Panc1 (cell line): ENCODE results near the gene TBC1D22A.

Source experiments
- POLR2AphosphoS5 ChIP-seq: IDR thresholded peaks from 2 replicates; pipeline ENCODE4 v1.6.1; 2012; ENCODE audit warnings: mild to moderate bottlenecking, low read depth, low read length, moderate library complexity
- SIN3A ChIP-seq: IDR thresholded peaks from 2 replicates; pipeline ENCODE4 v1.6.1; 2012; ENCODE audit warnings: low read depth, mild to moderate bottlenecking, low read length, moderate library complexity, borderline replicate concordance; ENCODE audit not compliant: insufficient read depth
- TF ChIP-seq, protein P1 (sequence below): fragments of 450-650 bp; IDR thresholded peaks from 2 replicates; pipeline ENCODE4 v1.5.1; 2017; ENCODE audit warnings: mild to moderate bottlenecking
- TF ChIP-seq, protein P2 (sequence below), 2 experiments: IDR thresholded peaks; 2 replicates each; pipeline ENCODE4 v1.6.1; 2011 to 2012; ENCODE audit warnings: low read depth in 2 of 2, control low read depth in 1 of 2, low read length in 1 of 2, mild to moderate bottlenecking in 1 of 2, moderate library complexity in 1 of 2; ENCODE audit not compliant: insufficient read depth in 1 of 2

DNA sequence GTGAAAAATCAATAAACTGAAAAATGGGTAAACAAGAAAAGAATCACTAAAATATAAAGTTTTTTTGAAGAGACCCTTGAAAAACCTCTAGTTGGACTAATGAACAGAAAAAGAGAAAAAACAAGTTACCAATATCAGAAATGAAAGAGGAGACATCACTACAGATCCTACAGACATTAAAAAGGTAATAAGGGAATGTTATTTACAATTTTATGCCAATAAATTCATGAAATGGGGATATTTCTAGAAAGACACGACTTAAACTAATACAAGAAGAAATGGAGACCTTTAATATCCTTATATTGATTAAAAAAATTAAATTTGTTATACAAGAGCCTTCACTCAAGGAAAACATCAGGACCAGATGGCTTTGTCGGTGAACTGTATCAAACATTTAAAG, 109.4 kb downstream of the TBC1D22A start:
- TF ChIP-seq, protein P1, sequence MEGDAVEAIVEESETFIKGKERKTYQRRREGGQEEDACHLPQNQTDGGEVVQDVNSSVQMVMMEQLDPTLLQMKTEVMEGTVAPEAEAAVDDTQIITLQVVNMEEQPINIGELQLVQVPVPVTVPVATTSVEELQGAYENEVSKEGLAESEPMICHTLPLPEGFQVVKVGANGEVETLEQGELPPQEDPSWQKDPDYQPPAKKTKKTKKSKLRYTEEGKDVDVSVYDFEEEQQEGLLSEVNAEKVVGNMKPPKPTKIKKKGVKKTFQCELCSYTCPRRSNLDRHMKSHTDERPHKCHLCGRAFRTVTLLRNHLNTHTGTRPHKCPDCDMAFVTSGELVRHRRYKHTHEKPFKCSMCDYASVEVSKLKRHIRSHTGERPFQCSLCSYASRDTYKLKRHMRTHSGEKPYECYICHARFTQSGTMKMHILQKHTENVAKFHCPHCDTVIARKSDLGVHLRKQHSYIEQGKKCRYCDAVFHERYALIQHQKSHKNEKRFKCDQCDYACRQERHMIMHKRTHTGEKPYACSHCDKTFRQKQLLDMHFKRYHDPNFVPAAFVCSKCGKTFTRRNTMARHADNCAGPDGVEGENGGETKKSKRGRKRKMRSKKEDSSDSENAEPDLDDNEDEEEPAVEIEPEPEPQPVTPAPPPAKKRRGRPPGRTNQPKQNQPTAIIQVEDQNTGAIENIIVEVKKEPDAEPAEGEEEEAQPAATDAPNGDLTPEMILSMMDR = no peak
- TF ChIP-seq, protein P2, sequence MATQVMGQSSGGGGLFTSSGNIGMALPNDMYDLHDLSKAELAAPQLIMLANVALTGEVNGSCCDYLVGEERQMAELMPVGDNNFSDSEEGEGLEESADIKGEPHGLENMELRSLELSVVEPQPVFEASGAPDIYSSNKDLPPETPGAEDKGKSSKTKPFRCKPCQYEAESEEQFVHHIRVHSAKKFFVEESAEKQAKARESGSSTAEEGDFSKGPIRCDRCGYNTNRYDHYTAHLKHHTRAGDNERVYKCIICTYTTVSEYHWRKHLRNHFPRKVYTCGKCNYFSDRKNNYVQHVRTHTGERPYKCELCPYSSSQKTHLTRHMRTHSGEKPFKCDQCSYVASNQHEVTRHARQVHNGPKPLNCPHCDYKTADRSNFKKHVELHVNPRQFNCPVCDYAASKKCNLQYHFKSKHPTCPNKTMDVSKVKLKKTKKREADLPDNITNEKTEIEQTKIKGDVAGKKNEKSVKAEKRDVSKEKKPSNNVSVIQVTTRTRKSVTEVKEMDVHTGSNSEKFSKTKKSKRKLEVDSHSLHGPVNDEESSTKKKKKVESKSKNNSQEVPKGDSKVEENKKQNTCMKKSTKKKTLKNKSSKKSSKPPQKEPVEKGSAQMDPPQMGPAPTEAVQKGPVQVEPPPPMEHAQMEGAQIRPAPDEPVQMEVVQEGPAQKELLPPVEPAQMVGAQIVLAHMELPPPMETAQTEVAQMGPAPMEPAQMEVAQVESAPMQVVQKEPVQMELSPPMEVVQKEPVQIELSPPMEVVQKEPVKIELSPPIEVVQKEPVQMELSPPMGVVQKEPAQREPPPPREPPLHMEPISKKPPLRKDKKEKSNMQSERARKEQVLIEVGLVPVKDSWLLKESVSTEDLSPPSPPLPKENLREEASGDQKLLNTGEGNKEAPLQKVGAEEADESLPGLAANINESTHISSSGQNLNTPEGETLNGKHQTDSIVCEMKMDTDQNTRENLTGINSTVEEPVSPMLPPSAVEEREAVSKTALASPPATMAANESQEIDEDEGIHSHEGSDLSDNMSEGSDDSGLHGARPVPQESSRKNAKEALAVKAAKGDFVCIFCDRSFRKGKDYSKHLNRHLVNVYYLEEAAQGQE (IDR thresholded peaks at IDR 0.05; ENCODE audit: insufficient read depth in 1 of 2, low read depth in 2 of 2, low read length in 1 of 2) = no peak
- TF ChIP-seq SIN3A (no peak), POLR2AphosphoS5 (no peak)
